ENCODE results near the gene ABCG8.

ABCG8 gene

GRCh38 chr2:43838560-43839267 is at the start of gene ABCG8, which contains the start of gene ABCG5:
TSS of gene ABCG8 (plus strand) at chr2:43838971. CDS start at chr2:43839054, 83 bp downstream.
TSS of gene ABCG5 (minus strand) at chr2:43838839. CDS start at chr2:43838679, 160 bp downstream.
- DNase-seq, result no peak

- DNase-seq, result no peak
Measured at GRCh38 chr2:43790147-43790546, 48.6 kb upstream of the ABCG8 start.

- DNase-seq, result no peak
Measured at GRCh38 chr2:43791035-43791765, 47.6 kb upstream of the ABCG8 start.

GRCh38 chr2:43792653-43793052 is 46.1 kb upstream of the ABCG8 start:
- no peak for DNase-seq

GRCh38 chr2:43794956-43795355 is 43.8 kb upstream of the ABCG8 start:
- no peak for DNase-seq

- no peak for DNase-seq
Measured at GRCh38 chr2:43796206-43796605, 42.6 kb upstream of the ABCG8 start.

- no peak for DNase-seq
Measured at GRCh38 chr2:43798300-43798699, 40.5 kb upstream of the ABCG8 start.

- no peak for DNase-seq
Measured at GRCh38 chr2:43800894-43801293, 37.9 kb upstream of the ABCG8 start.

- DNase-seq, result no peak
Measured at GRCh38 chr2:43802135-43802534, 36.6 kb upstream of the ABCG8 start.

GRCh38 chr2:43803113-43803512 is 35.7 kb upstream of the ABCG8 start:
- no peak for DNase-seq

- DNase-seq, result no peak
Measured at GRCh38 chr2:43806719-43807031, 32.1 kb upstream of the ABCG8 start.

- DNase-seq, result no peak
Measured at GRCh38 chr2:43810452-43810851, 28.3 kb upstream of the ABCG8 start.

- DNase-seq, result no peak
Measured at GRCh38 chr2:43810888-43811287, 27.9 kb upstream of the ABCG8 start.

- no peak for DNase-seq
Measured at GRCh38 chr2:43812006-43812405, 26.8 kb upstream of the ABCG8 start.

GRCh38 chr2:43812947-43813346 is 25.8 kb upstream of the ABCG8 start:
- DNase-seq, result no peak

GRCh38 chr2:43814711-43815110 is 24.1 kb upstream of the ABCG8 start:
- no peak for DNase-seq

GRCh38 chr2:43818761-43819160 is 20.0 kb upstream of the ABCG8 start:
- no peak for DNase-seq

- DNase-seq, result no peak
Measured at GRCh38 chr2:43819491-43820163, 19.1 kb upstream of the ABCG8 start.

GRCh38 chr2:43822839-43823238 is 15.9 kb upstream of the ABCG8 start:
- no peak for DNase-seq

- no peak for DNase-seq
Measured at GRCh38 chr2:43823751-43824150, 15.0 kb upstream of the ABCG8 start.

GRCh38 chr2:43824512-43824911 is 14.3 kb upstream of the ABCG8 start:
- DNase-seq, result no peak

- DNase-seq, result no peak
Measured at GRCh38 chr2:43824951-43825493, 13.7 kb upstream of the ABCG8 start.

GRCh38 chr2:43825841-43826240 is 12.9 kb upstream of the ABCG8 start:
- no peak for DNase-seq
